OCI-LY1 (cell line): Measurements from ENCODE around the gene ASB10.

Experiments
- H2AFZ ChIP-seq: fragments of 200-600 bp; sonication (generic), shearing (Covaris generic); 2 replicates; pipeline ENCODE4 v1.6.0; 2014; ENCODE audit warnings: antibody characterized with exemption, mild to moderate bottlenecking, low read length
- H3F3A ChIP-seq: fragments of 200-600 bp; sonication (generic), shearing (Covaris generic); 2 replicates; pipeline ENCODE4 v1.6.0; 2014; ENCODE audit warnings: mild to moderate bottlenecking, antibody characterized with exemption, low read length, moderate library complexity; ENCODE audit not compliant: insufficient read depth
- H3K27ac ChIP-seq: fragments of 200-600 bp; sonication (generic); 2 replicates; pipeline ENCODE4 v1.5.1; 2014; ENCODE audit warnings: low read length, mixed run types, mild to moderate bottlenecking, low read depth; ENCODE audit not compliant: poor library complexity, severe bottlenecking
- H3K27me3 ChIP-seq: fragments of 200-600 bp; sonication (generic); 2 replicates; pipeline ENCODE4 v1.6.0; 2014; ENCODE audit warnings: antibody characterized with exemption, mild to moderate bottlenecking, low read length, moderate library complexity; ENCODE audit not compliant: insufficient read depth
- H3K36me3 ChIP-seq: fragments of 200-600 bp; sonication (generic); 2 replicates; pipeline ENCODE4 v1.6.1; 2014; ENCODE audit warnings: mild to moderate bottlenecking, antibody characterized with exemption, low read length, moderate library complexity, mixed read lengths; ENCODE audit not compliant: insufficient read depth
- H3K4me1 ChIP-seq: fragments of 200-600 bp; sonication (generic); 2 replicates; pipeline ENCODE4 v1.5.1; 2014; ENCODE audit warnings: mild to moderate bottlenecking, low read length, moderate library complexity; ENCODE audit not compliant: insufficient read depth, severe bottlenecking
- H3K4me2 ChIP-seq: fragments of 200-600 bp; sonication (generic), shearing (Covaris generic); 2 replicates; pipeline ENCODE4 v1.6.1; 2014; ENCODE audit warnings: low read length
- H3K4me3 ChIP-seq: fragments of 200-600 bp; sonication (generic); 2 replicates; pipeline ENCODE4 v1.5.1; 2014; ENCODE audit warnings: low read length, low read depth, mild to moderate bottlenecking, mixed read lengths; ENCODE audit not compliant: poor library complexity, severe bottlenecking
- H3K79me2 ChIP-seq: fragments of 200-600 bp; shearing (Covaris generic); 2 replicates; pipeline ENCODE4 v1.6.1; 2016; ENCODE audit warnings: mixed run types, low read length, mixed read lengths; ENCODE audit not compliant: insufficient read depth
- H3K9ac ChIP-seq: fragments of 200-600 bp; sonication (generic), shearing (Covaris generic); 2 replicates; pipeline ENCODE4 v1.6.1; 2014; ENCODE audit warnings: mild to moderate bottlenecking, low read length, mixed read lengths
- H3K9me2 ChIP-seq: fragments of 200-600 bp; sonication (generic), shearing (Covaris generic); 2 replicates; pipeline ENCODE4 v1.6.1; 2014; ENCODE audit warnings: low read depth, mild to moderate bottlenecking, low read length, mixed read lengths
- H3K9me3 ChIP-seq: fragments of 200-600 bp; shearing (Covaris generic); 2 replicates; pipeline ENCODE4 v1.6.1; 2014; ENCODE audit warnings: low read length, mixed read lengths
- H4K20me1 ChIP-seq: fragments of 200-600 bp; sonication (generic), shearing (Covaris generic); 2 replicates; pipeline ENCODE4 v1.6.0; 2016; ENCODE audit warnings: mild to moderate bottlenecking, low read length; ENCODE audit not compliant: insufficient read depth
- CTCF ChIP-seq: fragments of 200-600 bp; sonication (generic), shearing (Covaris generic); IDR thresholded peaks from 2 replicates; pipeline ENCODE4 v1.5.1; 2017; ENCODE audit warnings: mild to moderate bottlenecking, antibody characterized with exemption, low read length, moderate library complexity, mixed read lengths
- EZH2 ChIP-seq: fragments of 200-600 bp; sonication (generic), shearing (Covaris generic); IDR thresholded peaks from 2 replicates; pipeline ENCODE4 v1.8.0; 2017; ENCODE audit warnings: borderline replicate concordance, mixed run types, mild to moderate bottlenecking, antibody characterized with exemption, low read length, moderate library complexity, mixed read lengths

ASB10 gene

GRCh38 chr7:151226875-151227782, 40.1 kb upstream of the ASB10 start, which contains the start of gene ABCF2:
ABCF2 (minus strand) TSS chr7:151227205; CDS start chr7:151226458, 747 bp downstream.
- Histone ChIP-seq H3K9me3 (no peaks in the 10 kb centered on the region), H3K36me3 (peaks cover 38% of the 10 kb centered on the region), H3F3A (no peaks in the 10 kb centered on the region), H4K20me1 (no peaks in the 10 kb centered on the region), H3K4me1 (peaks cover 32% of the 10 kb centered on the region), H3K4me3 (peak within 1 kb of the TSS; percentile 73), H3K27me3 (no peaks in the 10 kb centered on the region), H2AFZ (peak within 1 kb of the TSS; percentile 11; the same call in 1 of the 2 replicates), H3K9me2 (no peaks in the 10 kb centered on the region), H3K27ac (no peak within 1 kb of the TSS), H3K79me2 (peaks cover 12% of the 10 kb centered on the region), H3K4me2 (peak within 1 kb of the TSS; percentile 87), H3K9ac (peak within 1 kb of the TSS; percentile 77)
- TF ChIP-seq EZH2 = no peak
- 0 out of 2 replicates have a peak, but pooled peaks have one; percentile 6 for TF ChIP-seq CTCF

DNA sequence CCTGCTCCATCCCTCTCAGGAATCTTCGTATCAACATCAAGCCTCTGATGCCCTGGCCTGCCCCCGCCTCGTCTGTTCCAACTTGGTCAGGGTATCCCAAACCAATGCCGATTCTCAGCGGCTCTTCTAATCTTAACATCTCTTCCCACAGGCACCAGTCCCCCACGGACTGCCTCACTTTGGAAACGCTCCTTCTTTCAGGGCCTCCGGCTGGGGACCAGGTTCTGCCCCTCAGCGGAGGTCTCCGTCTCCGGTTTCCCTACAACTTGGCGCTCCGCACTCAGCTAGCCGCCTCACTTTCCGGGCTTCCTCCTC, 39.5 kb upstream of the ASB10 start:
- TF ChIP-seq EZH2 = no peak
- TF ChIP-seq CTCF = no peak
- H3K4me3 ChIP-seq = peak overlapping the region; percentile 73
- peak overlapping the region; percentile 87 for H3K4me2 ChIP-seq
- H3K27ac ChIP-seq = no peak overlapping the region
- H3K4me1 ChIP-seq = peaks cover 26% of the 10 kb centered on the region
- no peaks in the 10 kb centered on the region for H3K9me2 ChIP-seq
- no peaks in the 10 kb centered on the region for H4K20me1 ChIP-seq
- H3K79me2 ChIP-seq = peaks cover 12% of the 10 kb centered on the region
- H3K27me3 ChIP-seq = no peaks in the 10 kb centered on the region
- peaks cover 43% of the 10 kb centered on the region for H3K36me3 ChIP-seq
- H3K9ac ChIP-seq = peak overlapping the region; percentile 77
- H3F3A ChIP-seq = no peaks in the 10 kb centered on the region
- H3K9me3 ChIP-seq = no peaks in the 10 kb centered on the region
- H2AFZ ChIP-seq = no peak overlapping the region

- TF ChIP-seq CTCF = no peak
- no peak for TF ChIP-seq EZH2
- no peaks in the 10 kb centered on the region for H3K9me2 ChIP-seq
- no peaks in the 10 kb centered on the region for H3K9me3 ChIP-seq
- H3K36me3 ChIP-seq = peaks cover 46% of the 10 kb centered on the region
- H3F3A ChIP-seq = no peaks in the 10 kb centered on the region
- H3K27me3 ChIP-seq = no peaks in the 10 kb centered on the region
- no peaks in the 10 kb centered on the region for H4K20me1 ChIP-seq
- H3K4me1 ChIP-seq = peaks cover 22% of the 10 kb centered on the region
- H2AFZ ChIP-seq = no peak overlapping the region
- H3K4me2 ChIP-seq = peak overlapping the region; percentile 87
- peak overlapping the region; percentile 77 for H3K9ac ChIP-seq
- no peak overlapping the region for H3K27ac ChIP-seq
- H3K79me2 ChIP-seq = peaks cover 12% of the 10 kb centered on the region
- peak overlapping the region; percentile 73 for H3K4me3 ChIP-seq
These were observed 39.0 kb upstream of the ASB10 start for GRCh38 chr7:151225948-151226510.
